ENCODE measurements around the gene KNOP1.

KNOP1 gene, protein sequence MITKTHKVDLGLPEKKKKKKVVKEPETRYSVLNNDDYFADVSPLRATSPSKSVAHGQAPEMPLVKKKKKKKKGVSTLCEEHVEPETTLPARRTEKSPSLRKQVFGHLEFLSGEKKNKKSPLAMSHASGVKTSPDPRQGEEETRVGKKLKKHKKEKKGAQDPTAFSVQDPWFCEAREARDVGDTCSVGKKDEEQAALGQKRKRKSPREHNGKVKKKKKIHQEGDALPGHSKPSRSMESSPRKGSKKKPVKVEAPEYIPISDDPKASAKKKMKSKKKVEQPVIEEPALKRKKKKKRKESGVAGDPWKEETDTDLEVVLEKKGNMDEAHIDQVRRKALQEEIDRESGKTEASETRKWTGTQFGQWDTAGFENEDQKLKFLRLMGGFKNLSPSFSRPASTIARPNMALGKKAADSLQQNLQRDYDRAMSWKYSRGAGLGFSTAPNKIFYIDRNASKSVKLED

DNA sequence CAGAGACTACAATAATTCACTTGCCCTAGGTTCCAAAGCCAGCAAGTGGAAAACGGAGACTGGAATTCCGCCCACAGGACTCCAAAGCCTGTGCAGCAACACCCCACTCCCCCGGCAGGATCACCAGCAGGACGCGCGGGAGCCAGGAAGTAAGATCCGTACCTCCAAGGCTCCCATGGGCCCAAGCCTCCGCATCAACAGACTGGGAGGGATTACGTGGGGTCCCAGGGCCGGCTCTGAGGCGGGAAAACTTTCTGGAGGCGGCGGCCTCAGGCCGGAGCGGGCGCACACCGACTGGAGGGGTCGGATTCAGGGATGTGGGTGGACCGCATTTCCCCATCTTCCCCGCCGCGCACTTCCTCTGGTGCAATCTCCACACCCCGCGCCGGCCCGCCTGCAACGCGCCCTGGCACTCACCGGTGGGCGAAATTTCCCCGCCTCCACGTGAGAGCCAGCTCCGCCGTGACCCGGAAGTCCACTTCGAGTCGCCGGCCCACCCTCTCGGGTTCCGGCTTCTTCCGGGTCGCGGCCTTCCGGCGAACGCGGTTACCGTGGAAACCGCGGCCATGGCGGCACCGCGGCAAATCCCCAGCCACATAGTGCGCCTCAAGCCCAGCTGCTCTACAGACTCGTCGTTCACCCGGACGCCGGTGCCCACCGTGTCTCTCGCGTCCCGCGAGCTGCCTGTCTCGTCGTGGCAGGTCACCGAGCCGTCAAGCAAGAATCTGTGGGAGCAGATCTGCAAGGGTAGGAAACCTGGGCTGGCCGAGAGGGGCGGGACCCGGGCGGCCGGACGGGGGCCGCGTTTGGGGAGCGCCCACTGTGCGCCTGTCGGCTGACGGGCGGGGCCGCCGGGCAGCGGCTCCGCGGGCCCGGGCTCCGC, at the start of gene KNOP1, which contains the start of gene IQCK:
Gene KNOP1 (minus strand): TSS at position 487 of the 883 bp plus-strand sequence. CDS start 3,192 bp downstream, outside the sequence.
Gene IQCK (plus strand): TSS at position 531 of the 883 bp plus-strand sequence. CDS start 36 bp downstream, at position 567.
- DNase-seq: peak; percentile 93

DNA sequence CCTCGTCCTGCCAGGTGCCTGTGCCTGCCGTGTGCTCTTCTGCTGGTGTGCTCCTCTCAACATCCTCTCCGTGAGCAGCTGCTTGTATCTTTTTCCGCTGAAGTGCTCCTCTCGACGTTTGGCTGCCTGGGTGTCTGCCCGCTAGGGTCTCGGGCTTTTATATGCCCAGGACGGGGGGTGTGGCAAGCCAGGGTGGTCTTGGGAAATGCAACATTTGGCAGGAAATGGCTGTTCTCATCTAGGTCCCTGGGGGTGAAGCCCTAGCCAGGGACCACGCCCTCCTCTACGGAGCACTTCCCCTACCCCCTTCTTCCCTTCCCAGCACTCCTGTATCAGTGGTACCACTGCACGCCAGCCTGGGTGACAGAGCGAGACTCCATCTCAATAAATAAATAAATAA, 49.5 kb upstream of the KNOP1 start:
- no peak for DNase-seq

DNA sequence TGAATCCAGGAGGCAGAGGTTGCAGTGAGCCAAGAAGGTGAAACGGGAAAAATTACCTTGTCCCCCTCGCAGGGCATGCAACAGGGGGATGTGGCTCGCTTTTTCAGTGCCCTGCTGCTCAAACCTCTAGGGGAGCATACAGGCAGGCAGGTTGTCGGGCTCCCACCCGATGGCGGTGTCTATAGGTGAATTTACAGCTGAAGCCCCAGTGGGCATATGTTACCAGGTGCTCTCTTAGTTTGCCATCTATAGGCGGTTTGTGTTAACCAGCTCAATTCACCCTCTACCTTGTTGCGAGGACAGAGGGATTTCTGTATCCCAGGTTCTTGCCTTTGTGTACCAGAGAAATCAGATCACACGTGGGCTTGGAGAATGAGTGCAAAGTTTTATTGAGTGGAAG, 49.0 kb upstream of the KNOP1 start:
- no peak for DNase-seq

DNA sequence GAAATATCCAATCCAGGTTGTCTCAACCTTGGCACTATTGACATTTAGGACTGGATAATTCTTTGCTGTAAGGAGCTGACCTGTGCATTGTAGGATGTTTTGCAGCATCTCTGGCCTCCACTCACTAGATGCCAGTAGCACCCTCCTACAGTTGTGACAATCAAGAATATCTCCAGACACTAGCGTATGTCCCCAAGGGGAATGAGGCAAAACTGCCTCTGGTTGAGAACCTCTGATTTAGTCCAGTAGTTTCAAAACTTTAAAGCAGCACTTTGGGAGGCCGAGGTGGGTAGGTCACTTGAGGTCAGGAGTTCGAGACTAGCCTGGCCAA, 48.5 kb upstream of the KNOP1 start:
- no peak for DNase-seq

DNA sequence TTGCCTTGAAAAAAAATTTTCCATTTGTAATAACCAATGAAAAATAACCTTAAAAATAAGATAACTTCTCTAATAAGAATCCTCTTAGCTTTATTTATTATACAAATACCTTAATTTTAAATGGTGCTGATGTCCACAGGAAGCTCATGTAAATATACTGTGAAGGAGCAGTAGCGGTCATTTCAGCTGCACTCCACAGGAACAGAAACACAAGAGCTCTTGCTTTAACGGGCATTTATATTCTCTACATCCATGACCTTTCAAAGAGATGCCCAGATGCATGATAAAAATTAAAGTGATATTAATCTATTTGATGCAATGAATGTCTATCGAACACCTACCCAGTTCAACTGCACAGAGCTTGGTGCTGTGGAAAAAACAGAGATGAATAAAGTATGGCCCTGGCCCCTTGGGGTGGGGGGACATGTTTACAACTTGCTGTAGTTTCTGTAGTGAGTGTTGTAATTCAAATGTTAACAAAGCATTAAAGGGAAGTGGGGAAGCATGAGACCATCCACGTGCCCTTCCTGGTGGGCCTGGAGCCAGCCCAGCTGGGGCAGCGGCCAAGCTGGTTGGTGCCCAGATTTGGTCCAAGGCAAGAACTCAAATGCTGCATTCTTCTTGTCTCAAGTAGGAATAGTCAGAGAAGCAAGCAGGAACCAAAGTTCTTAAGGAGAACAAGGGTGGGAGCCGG, 48.0 kb upstream of the KNOP1 start:
- DNase-seq: no peak

DNA sequence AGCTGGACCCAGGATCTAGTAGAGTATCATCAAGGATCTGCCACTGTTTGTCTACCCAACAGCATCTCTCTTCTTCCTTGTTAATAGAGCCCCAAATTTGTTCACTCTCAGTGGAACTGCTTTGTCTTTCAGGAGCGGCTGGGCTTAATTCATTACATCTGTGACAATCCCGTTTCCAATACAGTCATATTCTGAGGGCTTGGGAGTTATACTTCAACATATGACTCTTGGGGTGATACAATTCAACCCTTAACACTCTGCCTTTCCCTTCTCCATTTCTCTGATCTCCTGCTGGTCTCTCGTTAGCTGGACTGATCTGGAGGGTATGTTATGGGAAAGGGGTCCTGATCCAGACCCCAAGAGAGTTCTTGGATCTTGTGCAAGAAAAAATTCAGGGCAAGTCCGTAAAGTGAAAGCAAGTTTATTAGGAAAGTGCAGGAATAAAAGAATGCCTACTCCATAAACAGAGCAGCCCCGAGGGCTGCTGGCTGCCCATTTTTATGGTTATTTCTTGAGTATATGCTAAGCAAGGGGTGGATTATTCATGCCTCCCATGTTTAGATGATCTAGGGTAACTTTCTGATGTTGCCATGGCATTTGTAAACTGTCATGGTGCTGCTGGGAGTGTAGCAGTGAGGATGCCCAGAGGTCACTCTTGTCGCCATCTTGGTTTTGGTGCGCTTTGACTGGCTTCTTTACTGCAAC, 42.5 kb upstream of the KNOP1 start:
- no peak for DNase-seq

DNA sequence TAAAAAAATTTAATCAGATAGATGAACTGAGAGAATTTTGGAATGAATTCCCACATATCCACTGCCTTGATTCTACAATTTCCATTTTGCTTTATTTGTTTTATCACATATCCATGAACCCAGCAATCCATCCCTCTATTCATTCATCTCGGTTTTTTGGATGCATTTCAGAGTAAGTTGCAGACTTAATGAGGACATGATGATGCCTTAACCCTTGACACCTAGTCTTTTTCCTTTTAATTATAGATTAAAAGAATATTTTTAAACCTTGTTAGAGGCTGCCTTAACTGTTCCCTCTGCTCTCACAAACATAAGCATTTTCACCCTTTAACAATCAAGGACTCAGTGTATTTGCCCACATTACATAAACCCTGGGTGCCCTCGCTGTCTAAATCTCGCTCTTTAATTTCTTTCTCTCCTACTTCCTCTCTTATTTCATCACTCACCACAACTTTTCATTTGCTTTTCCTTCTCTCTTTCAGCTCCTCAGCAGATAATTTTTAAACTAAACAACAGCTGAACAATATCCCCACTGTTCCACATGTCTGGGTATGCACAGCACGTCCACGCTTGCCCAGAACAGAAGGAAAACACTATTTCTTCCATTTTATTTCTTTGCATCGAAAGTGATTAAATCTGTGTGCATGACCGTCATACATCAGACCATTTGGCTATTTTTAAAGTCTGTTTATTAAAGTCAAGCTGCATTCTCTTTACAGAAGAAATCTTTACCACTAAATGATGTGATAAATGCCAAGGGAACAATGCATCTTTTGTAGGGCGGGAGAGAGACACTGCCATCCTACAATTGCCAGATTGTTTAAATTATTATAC, 40.0 kb upstream of the KNOP1 start:
- no peak for DNase-seq

DNA sequence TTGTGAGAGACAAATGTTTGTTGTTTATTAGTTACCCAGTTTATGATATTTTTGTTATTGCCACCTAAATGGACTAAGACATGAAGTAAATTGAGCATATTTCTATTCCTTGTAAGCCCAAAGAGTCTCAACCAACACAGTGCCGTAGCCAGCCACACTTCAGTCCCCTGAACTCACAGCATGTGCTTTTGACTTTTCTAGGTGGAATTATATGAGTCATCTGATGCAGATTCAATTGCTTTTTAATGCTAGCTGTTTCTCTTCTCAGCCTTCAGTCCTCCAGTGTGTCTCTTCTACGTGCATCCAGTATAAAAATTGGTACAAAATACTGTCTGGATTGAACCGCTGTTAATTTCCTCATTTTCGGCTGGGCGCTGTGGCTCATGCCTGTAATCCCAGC, 39.0 kb upstream of the KNOP1 start:
- DNase-seq: no peak

DNA sequence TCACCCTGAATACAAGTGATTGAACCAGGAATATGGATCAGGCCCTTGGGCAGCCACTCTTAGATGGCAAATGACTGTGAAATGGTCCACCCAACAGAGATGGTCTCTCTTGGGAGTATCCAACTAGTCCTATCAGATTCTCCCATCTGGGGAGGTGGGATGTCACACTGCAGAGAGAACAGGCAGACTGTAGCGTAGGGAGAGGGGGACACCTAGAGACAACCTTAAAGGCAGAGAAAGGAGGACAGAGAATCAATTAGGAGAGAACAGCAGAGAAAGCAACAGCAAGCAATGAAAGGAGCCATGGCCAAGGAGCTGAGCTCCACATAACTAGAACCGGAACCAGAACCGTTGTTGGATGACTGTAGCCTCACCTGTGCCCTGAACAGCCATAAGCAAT, 37.2 kb upstream of the KNOP1 start:
- no peak for DNase-seq

DNA sequence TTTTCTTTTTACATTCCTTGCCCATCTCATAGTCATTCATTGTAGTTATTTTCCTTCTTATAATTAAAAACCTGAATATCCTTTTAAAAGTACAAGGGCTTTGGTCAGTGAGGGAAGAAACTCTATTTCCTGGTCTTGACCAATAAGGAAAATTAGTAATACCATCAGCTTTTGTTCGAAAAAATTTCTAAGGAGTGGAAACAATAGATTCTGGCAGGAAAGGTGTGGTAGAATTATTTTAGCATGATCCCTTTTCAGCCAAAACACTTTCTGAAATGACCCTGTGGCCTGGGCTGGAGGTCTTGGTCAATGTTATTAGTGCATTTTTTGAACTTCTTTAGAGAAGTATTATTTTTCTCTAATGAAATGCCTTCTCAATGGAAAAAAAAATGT, 36.6 kb upstream of the KNOP1 start:
- DNase-seq: no peak

DNA sequence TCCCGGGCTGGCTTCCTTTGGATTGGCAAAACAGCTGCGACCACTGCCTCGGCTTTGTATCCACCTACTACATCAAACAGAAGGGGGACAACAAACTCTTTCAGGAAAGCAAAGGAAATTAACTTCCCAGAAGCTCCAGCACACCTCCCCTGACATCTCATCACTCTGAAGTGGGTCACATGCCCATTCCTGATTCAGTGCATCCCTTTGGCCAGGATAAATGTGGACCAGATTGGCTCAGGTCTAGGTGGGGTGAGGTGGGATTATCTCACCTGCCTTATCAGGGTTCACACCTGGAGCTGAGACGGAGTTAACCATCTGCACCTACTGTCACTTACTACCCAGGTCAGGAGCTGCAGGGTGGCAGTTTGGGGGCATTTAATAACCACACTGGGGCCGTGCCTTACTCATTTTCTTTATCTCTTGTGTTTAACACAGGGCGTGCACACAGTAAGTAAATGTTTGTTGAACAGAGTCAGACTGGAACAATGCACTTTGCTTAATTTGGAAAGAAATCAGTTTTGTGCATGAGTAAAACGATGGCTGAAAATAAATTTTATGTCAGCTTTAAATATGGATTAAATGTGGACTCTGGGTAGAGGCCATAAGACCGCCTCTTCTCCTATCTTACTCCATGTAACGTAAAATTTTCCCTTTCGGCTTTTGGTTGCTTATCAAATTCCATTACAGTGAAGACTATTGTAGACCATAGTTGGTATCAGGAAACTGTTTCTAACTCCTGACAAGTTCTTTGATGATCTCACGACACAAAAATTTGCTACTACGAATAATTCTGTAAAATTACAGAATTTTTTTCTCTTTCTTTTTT, 36.0 kb upstream of the KNOP1 start:
- DNase-seq: no peak

DNA sequence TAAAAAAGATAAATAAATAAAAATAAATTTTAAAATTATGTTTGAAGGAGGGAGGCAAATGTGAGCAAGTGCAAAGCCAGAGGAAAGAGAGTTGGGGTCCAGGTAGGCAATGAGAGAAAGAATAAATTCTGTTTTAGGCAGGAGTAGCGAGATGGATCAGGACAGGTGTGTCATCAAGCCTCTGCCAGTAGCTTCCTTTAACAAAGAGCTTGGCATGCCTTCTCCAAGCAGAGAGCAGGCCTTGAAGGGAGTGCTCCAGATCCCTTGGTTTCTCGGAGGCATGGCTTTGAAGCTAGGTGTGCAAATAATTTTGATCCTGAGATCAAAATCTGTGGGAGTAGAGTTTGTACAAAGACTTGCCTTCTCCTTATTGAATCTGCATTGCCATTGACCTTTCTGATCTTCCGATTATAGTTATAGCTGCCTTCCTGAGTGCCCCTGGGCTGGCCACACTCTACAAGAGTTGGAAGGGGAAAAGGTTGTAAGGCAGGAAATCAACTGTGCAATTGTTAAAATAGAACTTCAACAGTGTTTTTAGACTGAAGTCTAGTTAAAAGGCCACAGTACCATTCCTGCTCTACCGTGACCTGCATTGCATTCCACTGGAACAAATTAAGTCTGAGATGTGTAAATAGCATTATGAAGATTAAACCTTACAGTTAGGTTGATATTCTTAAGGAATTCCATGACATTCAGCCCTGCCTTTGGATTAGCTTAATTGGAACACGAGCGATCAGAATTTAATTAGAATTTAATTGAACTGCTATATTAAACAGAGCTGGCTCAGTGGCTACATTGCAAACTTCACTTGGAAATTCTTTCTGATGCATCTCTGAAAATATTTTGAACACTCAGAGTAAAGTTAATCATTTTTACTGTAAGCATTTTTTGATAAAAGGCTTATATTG, 33.7 kb upstream of the KNOP1 start:
- DNase-seq: no peak

DNA sequence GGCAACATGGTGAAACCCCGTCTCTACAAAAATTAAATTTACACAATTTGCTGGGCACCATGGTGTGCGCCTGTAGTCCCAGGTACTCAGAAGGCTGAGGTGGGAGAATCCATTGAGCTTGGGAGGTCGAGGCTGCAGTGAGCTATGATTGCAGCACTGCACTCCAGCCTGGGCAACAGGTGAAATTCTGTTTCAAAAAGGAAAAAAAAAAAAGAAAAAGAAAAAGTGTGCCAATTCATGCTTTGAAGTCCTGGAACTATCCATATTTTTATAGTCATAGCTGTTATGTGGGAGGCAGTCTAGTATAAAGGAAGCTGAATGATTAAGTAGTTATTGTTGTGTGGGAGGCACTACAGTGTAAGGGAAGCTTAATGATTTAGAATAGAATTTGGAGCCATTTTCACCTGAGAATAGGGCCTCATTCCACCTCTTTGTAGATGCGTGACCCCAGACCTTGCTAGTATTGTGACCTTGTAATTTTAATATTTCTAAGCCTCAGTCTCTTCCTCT, 31.6 kb upstream of the KNOP1 start:
- no peak for DNase-seq

DNA sequence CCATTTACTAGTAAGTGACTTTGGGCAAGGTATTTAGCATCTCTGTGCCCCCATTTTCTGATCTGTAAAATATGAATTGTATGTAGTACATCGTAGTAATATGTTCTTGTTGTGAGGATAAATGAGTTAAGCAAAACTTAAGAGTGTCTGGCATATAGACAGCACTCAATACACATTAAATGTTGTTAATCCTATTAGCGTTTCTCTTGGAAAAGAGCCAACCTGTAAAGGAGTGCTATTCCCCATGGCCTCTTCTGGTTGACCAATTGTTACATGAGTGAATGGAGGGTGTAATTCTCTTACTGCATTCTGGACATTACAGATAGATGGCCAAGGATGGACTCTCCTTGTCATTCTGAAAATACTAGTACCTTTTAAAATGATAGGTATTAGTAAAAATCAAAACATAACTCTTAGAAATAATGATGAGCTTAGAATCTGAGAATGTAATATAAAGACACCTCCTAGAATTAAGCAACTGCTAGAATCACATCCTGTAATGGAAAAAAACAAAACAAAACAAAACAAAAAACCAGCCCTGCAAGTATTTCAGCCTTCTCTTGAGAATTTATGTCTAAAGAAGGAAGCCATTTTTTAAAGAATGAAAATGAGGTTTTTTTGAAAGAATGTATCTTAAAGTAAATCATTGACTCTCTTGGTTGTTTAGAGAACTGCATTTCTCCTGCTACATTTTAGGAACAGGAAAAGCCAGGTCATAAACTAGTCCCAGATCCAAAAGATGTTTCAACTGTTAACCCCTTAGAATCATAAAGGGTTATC, 30.6 kb upstream of the KNOP1 start:
- no peak for DNase-seq

DNA sequence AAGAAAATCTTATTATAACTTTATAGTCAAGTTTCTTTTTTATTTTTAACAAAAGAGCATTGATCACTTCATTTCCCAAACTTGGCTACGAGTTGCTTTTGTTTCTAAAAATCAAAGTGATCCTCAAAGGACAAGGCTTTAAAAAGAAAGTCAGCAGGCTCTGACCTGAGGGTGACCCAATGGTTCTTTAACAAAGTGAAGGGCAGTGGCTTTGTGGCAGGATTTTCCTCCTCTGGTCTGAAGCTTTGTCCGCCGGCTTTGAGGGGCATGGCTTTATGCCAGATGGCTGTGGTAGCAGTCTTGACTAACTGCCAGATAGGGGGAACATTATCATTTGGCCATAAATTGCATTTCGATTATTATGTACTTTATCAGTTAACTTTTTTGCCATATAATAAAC, 28.5 kb upstream of the KNOP1 start:
- DNase-seq: no peak

DNA sequence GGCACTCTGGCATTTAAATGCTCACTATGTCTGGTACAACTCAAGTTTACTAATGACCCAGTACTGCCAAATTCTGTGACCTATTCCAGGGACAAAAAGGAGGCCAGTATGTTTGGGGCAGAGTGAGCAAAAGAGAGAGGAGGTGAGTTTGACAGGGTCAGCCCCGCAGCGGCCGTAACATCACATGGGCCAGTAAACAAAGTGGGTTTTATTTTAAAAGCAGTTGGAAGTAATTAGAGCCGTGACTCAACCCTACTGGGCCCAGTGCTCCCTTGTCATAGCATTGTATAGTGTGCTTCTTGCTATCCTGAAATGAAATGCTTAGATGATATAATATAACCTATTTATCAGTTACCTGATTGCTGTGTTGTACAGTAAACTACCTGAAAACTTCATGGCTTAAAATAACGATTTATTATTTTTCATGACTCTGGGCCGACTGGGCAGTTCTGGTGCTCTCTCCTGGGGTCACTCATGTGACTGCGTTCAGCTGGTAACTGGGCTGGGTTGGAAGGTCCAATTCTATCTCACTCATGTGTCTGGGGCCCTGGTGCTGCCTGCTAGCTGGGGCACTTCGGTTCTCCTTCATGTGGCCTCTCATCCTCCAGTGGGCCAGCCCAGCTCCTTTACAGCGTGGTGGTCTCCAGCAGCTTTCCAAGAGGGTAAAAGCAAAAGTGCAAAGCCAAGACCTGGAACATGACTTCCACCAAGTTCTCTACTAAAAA, 27.4 kb upstream of the KNOP1 start:
- no peak for DNase-seq

DNA sequence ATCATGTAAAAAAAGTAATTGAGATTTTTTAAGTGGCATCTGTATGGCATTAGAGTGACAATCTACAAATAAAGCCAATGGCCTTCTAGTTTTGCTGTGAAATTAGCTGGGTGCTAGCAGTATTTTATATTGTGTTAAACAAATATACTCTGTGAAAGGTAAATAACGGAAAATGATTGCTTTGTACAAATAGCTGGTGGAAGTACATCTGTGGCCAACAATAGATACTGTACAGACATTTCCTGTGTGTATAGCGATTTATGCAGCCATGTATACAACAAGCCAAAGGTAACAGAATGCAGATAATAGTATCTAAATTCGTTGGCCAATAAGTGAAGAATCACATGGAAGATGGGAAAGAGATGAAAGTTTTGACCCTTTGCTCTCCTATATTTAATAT, 26.6 kb upstream of the KNOP1 start:
- no peak for DNase-seq

DNA sequence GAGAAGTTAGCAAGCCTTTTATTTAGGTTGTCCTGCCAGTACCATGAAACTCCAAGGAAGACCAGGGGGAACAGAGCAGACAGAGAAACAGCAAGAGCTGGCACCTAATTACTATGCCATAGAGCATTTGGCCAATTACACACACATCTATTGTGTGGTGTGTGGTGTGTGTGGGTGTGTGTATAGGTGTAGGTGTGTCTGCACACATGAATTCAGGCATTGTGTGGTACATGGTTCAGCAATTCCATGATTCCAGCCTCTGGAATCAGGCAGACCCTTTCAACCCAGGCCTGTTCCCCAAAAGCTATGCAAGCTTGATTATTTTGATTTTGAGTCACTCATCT, 25.8 kb upstream of the KNOP1 start:
- DNase-seq: no peak

Data from activated CD4-positive, alpha-beta T cell treated with anti-CD3 and anti-CD28 coated beads, Interleukin-2, Interleukin-6, amounts not matched to agents 100 ng/mL and 50 ng/mL, durations not matched to agents 16 hours and 8 hours (primary cell).